ENCODE measurements around the gene RASGRF1.

RASGRF1 gene

DNA sequence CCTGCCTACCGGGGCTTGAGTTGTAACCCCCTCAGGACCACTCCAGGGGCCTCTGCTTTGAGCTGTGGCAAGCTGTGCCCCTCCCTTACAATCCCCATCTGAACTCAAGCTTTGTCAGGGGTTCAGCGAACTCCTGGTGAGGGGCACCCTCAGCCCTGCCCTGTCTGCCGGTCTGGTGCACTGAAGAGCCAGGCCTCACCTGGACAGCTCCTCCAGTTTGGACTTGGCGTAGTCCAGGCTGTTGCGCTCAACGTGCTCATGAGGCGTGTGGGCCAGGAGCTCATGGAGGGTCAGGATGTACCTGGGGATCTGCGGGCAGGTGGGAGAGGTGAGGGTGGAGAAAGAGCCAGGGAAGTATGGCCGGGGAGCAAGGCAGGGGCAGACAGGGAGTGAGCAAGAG lies 59.4 kb downstream of the RASGRF1 start:
- no peak overlapping the region for H3K27ac ChIP-seq (replicated peaks)
- H3K4me3 ChIP-seq (replicated peaks; ENCODE audit: insufficient read depth, low read length): no peak overlapping the region
- TF ChIP-seq SPI1 (IDR thresholded peaks at IDR 0.05; ENCODE audit: borderline replicate concordance, low read depth): no peak
- TF ChIP-seq GABPA (IDR thresholded peaks at IDR 0.05; ENCODE audit: low read depth): no peak
- TF ChIP-seq POLR2AphosphoS5 (IDR thresholded peaks at IDR 0.05; ENCODE audit: low read depth): no peak
- TF ChIP-seq, protein P1, sequence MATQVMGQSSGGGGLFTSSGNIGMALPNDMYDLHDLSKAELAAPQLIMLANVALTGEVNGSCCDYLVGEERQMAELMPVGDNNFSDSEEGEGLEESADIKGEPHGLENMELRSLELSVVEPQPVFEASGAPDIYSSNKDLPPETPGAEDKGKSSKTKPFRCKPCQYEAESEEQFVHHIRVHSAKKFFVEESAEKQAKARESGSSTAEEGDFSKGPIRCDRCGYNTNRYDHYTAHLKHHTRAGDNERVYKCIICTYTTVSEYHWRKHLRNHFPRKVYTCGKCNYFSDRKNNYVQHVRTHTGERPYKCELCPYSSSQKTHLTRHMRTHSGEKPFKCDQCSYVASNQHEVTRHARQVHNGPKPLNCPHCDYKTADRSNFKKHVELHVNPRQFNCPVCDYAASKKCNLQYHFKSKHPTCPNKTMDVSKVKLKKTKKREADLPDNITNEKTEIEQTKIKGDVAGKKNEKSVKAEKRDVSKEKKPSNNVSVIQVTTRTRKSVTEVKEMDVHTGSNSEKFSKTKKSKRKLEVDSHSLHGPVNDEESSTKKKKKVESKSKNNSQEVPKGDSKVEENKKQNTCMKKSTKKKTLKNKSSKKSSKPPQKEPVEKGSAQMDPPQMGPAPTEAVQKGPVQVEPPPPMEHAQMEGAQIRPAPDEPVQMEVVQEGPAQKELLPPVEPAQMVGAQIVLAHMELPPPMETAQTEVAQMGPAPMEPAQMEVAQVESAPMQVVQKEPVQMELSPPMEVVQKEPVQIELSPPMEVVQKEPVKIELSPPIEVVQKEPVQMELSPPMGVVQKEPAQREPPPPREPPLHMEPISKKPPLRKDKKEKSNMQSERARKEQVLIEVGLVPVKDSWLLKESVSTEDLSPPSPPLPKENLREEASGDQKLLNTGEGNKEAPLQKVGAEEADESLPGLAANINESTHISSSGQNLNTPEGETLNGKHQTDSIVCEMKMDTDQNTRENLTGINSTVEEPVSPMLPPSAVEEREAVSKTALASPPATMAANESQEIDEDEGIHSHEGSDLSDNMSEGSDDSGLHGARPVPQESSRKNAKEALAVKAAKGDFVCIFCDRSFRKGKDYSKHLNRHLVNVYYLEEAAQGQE (IDR thresholded peaks at IDR 0.05; ENCODE audit: insufficient replicate concordance, low read depth): no peak
- TF ChIP-seq, protein P2, sequence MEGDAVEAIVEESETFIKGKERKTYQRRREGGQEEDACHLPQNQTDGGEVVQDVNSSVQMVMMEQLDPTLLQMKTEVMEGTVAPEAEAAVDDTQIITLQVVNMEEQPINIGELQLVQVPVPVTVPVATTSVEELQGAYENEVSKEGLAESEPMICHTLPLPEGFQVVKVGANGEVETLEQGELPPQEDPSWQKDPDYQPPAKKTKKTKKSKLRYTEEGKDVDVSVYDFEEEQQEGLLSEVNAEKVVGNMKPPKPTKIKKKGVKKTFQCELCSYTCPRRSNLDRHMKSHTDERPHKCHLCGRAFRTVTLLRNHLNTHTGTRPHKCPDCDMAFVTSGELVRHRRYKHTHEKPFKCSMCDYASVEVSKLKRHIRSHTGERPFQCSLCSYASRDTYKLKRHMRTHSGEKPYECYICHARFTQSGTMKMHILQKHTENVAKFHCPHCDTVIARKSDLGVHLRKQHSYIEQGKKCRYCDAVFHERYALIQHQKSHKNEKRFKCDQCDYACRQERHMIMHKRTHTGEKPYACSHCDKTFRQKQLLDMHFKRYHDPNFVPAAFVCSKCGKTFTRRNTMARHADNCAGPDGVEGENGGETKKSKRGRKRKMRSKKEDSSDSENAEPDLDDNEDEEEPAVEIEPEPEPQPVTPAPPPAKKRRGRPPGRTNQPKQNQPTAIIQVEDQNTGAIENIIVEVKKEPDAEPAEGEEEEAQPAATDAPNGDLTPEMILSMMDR (IDR thresholded peaks at IDR 0.05; ENCODE audit: insufficient read depth, low read length): no peak
- DNase-seq (ENCODE audit: low read depth in 1 of 2, low spot score in 1 of 2): no peak
- H3K27me3 ChIP-seq (ENCODE audit: insufficient read depth, poor library complexity, severe bottlenecking): no peaks in the 10 kb centered on the region

DNA sequence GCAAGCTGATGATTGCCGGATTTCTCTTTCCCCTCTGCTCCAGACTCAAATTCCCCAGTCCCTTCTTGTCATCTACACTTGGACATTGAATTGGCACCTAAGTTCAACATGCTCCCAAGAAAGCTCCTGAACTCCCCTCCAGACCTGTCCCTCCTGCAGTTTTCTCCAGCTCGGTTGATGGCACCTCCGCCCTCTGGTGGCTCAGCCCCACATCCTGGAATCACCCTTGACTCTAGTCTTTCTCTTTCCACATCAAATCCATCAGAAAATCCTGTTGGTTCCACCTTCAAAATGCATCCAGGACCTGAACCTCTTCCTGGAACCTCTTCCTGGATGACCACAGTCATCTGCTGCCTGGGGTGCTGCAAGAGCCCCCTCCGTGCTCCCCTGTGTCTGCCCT lies 60.1 kb downstream of the RASGRF1 start:
- DNase-seq (ENCODE audit: low read depth in 1 of 2, low spot score in 1 of 2): no peak
- TF ChIP-seq, protein P2 (IDR thresholded peaks at IDR 0.05; ENCODE audit: insufficient read depth, low read length): no peak
- no peak for TF ChIP-seq GABPA (IDR thresholded peaks at IDR 0.05; ENCODE audit: low read depth)
- no peak for TF ChIP-seq SPI1 (IDR thresholded peaks at IDR 0.05; ENCODE audit: borderline replicate concordance, low read depth)
- TF ChIP-seq, protein P1 (IDR thresholded peaks at IDR 0.05; ENCODE audit: insufficient replicate concordance, low read depth): no peak
- no peak for TF ChIP-seq POLR2AphosphoS5 (IDR thresholded peaks at IDR 0.05; ENCODE audit: low read depth)
- H3K27ac ChIP-seq (replicated peaks): no peak overlapping the region
- no peak overlapping the region for H3K4me3 ChIP-seq (replicated peaks; ENCODE audit: insufficient read depth, low read length)
- no peaks in the 10 kb centered on the region for H3K27me3 ChIP-seq (ENCODE audit: insufficient read depth, poor library complexity, severe bottlenecking)

DNA sequence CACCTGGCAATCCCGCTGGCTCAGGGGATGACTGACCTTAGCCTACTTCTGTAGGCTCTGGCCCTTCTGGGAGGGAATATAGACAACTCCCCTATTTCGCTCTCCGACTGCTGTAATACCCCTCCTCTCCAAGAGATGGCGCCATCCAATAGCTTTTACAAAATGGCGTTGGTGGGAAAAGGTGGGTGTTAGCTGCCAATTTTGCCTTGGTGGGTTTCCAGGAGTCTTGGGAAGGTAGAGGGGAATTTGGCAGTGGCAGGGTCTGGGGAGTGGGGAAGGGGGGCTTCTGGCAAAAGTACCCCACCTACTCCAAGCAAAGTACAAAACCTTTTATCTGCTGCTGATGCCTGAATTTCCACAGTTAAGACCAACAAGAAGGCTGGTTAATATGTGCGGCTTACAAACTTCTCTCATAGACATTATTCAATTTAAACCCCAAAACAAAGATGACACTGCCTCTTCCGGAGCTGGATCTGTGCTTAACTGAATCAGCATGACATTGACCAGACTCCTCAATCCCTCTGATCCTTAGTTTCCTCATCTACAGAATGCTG lies 62.1 kb downstream of the RASGRF1 start:
- TF ChIP-seq, protein P2 (IDR thresholded peaks at IDR 0.05; ENCODE audit: insufficient read depth, low read length): peak; percentile 84
- TF ChIP-seq SPI1 (IDR thresholded peaks at IDR 0.05; ENCODE audit: borderline replicate concordance, low read depth) (no peak), POLR2AphosphoS5 (IDR thresholded peaks at IDR 0.05; ENCODE audit: low read depth) (no peak), GABPA (IDR thresholded peaks at IDR 0.05; ENCODE audit: low read depth) (no peak)
- TF ChIP-seq, protein P1 (IDR thresholded peaks at IDR 0.05; ENCODE audit: insufficient replicate concordance, low read depth): no peak
- no peaks in the 10 kb centered on the region for H3K27me3 ChIP-seq (ENCODE audit: insufficient read depth, poor library complexity, severe bottlenecking)
- no peak overlapping the region for H3K27ac ChIP-seq (replicated peaks)
- H3K4me3 ChIP-seq (replicated peaks; ENCODE audit: insufficient read depth, low read length): no peak overlapping the region
- DNase-seq (ENCODE audit: low read depth in 1 of 2, low spot score in 1 of 2): peak in 1 of 2 experiments; percentile 38
